ENCODE measurements around the gene PPM1L.

Gene PPM1L

GRCh38 chr3:161070980-161071663 lies 315.1 kb downstream of the PPM1L start:
- DNase-seq (ENCODE audit: extremely low read depth in 1 of 2, low read depth in 1 of 2) = no peak

GRCh38 chr3:161072211-161072621 lies 316.2 kb downstream of the PPM1L start:
- no peak for DNase-seq (ENCODE audit: extremely low read depth in 1 of 2, low read depth in 1 of 2)

- DNase-seq (ENCODE audit: extremely low read depth in 1 of 2, low read depth in 1 of 2) = no peak
These were observed 316.7 kb downstream of the PPM1L start for GRCh38 chr3:161072751-161073150.

GRCh38 chr3:161073181-161073580 lies 317.1 kb downstream of the PPM1L start:
- no peak for DNase-seq (ENCODE audit: extremely low read depth in 1 of 2, low read depth in 1 of 2)

GRCh38 chr3:161081633-161082032 lies 325.6 kb downstream of the PPM1L start:
- DNase-seq (ENCODE audit: extremely low read depth in 1 of 2, low read depth in 1 of 2) = no peak

GRCh38 chr3:161082063-161082462 lies 326.0 kb downstream of the PPM1L start:
- no peak for DNase-seq (ENCODE audit: extremely low read depth in 1 of 2, low read depth in 1 of 2)

GRCh38 chr3:161083131-161083530 lies 327.1 kb downstream of the PPM1L start:
- no peak for DNase-seq (ENCODE audit: extremely low read depth in 1 of 2, low read depth in 1 of 2)

GRCh38 chr3:161084277-161084676 lies 328.2 kb downstream of the PPM1L start:
- DNase-seq (ENCODE audit: extremely low read depth in 1 of 2, low read depth in 1 of 2) = no peak

- no peak for DNase-seq (ENCODE audit: extremely low read depth in 1 of 2, low read depth in 1 of 2)
These were observed 337.9 kb downstream of the PPM1L start for GRCh38 chr3:161093895-161094294.

GRCh38 chr3:161096771-161097367 lies 340.8 kb downstream of the PPM1L start:
- no peak for DNase-seq (ENCODE audit: extremely low read depth in 1 of 2, low read depth in 1 of 2)

GRCh38 chr3:161100994-161101393 lies 345.0 kb downstream of the PPM1L start:
- no peak for DNase-seq (ENCODE audit: extremely low read depth in 1 of 2, low read depth in 1 of 2)

GRCh38 chr3:161101609-161102008 lies 345.6 kb downstream of the PPM1L start:
- no peak for DNase-seq (ENCODE audit: extremely low read depth in 1 of 2, low read depth in 1 of 2)

GRCh38 chr3:161103776-161104385 lies 347.9 kb downstream of the PPM1L start:
- DNase-seq (ENCODE audit: extremely low read depth in 1 of 2, low read depth in 1 of 2) = no peak

GRCh38 chr3:161104561-161105551 lies 348.8 kb downstream of the PPM1L start, which contains the start of gene B3GALNT1:
Gene B3GALNT1, minus strand, starts transcription at chr3:161105349. Its CDS starts 18,595 bp downstream, at chr3:161086754.
- DNase-seq (ENCODE audit: extremely low read depth in 1 of 2, low read depth in 1 of 2) = no peak

GRCh38 chr3:161107311-161107710 lies 351.3 kb downstream of the PPM1L start:
- no peak for DNase-seq (ENCODE audit: extremely low read depth in 1 of 2, low read depth in 1 of 2)

- DNase-seq (ENCODE audit: extremely low read depth in 1 of 2, low read depth in 1 of 2) = no peak
These were observed 352.8 kb downstream of the PPM1L start for GRCh38 chr3:161108840-161109239.

GRCh38 chr3:161117646-161118045 lies 361.6 kb downstream of the PPM1L start:
- DNase-seq (ENCODE audit: extremely low read depth in 1 of 2, low read depth in 1 of 2) = no peak

GRCh38 chr3:161126495-161126894 lies 370.5 kb downstream of the PPM1L start:
- DNase-seq (ENCODE audit: extremely low read depth in 1 of 2, low read depth in 1 of 2) = no peak

Data from activated CD8-positive, alpha-beta memory T cell treated with anti-CD3 and anti-CD28 coated beads for 1 hour (primary cell).